ENCODE measurements around the gene MSLN. TPM values are rescaled to one million over a fixed set of nuclear protein-coding genes. Genes with fewer than 3 reads are reported as not detected.

Gene MSLN
- total RNA-seq, 2 experiments from 2014 or later: not detected

- Mint-ChIP-seq H3K36me3 (ENCODE audit: low read depth) (peaks cover 18% of the 10 kb centered on the region), H3K4me3 (no peak overlapping the region), H3K9me3 (no peaks in the 10 kb centered on the region), H3K4me1 (ENCODE audit: low read depth) (peaks cover 1% of the 10 kb centered on the region), H3K27me3 (peaks cover 3% of the 10 kb centered on the region), H3K27ac (no peak overlapping the region)
- DNase-seq: no peak
- CTCF ChIA-PET: interaction anchor here (1.4 kb wide), 1 partner anchor 89 kb away, joined by 5 read pairs; no protein-coding TSS in a partner anchor
- intact Hi-C loops (cut with micrococcal nuclease): no loop called here
- POLR2A ChIA-PET: interaction anchor here (1.0 to 1.6 kb wide), 2 partner anchors 18 to 76 kb away, joined by 3 to 4 read pairs; no protein-coding TSS in a partner anchor
- ATAC-seq: no peak
- no peak for TF ChIP-seq CTCF (IDR thresholded peaks at IDR 0.05)
Measured at GRCh38 chr16:800834-801511, 40.4 kb downstream of the MSLN start.

- Mint-ChIP-seq H3K27ac (no peak overlapping the region), H3K9me3 (no peaks in the 10 kb centered on the region), H3K27me3 (peaks cover 3% of the 10 kb centered on the region), H3K4me3 (no peak overlapping the region), H3K4me1 (ENCODE audit: low read depth) (peaks cover 3% of the 10 kb centered on the region), H3K36me3 (ENCODE audit: low read depth) (peaks cover 15% of the 10 kb centered on the region)
- ChIA-PET POLR2A (interaction anchor here (1.0 to 1.6 kb wide), 3 partner anchors 19 to 234 kb away, joined by 3 to 4 read pairs (median 4); no protein-coding TSS in a partner anchor), CTCF (interaction anchor here (1.4 kb wide), 1 partner anchor 90 kb away, joined by 5 read pairs; no protein-coding TSS in a partner anchor)
- TF ChIP-seq CTCF (IDR thresholded peaks at IDR 0.05): no peak
- no peak for ATAC-seq
- no peak for DNase-seq
- intact Hi-C loops (cut with micrococcal nuclease): no loop called here
Measured at GRCh38 chr16:801584-802363, 41.2 kb downstream of the MSLN start.

- ChIA-PET CTCF (interaction anchor here (1.4 kb wide), 1 partner anchor 90 kb away, joined by 5 read pairs; no protein-coding TSS in a partner anchor), POLR2A (interaction anchor here (0.7 to 2.1 kb wide), 4 partner anchors 16 to 235 kb away, joined by 4 to 5 read pairs (median 4); no protein-coding TSS in a partner anchor)
- DNase-seq (no peak), ATAC-seq (no peak)
- no peak overlapping the region for H3K27ac Mint-ChIP-seq
- H3K36me3 Mint-ChIP-seq (ENCODE audit: low read depth): peaks cover 11% of the 10 kb centered on the region
- intact Hi-C loops (cut with micrococcal nuclease): no loop called here
- peaks cover 3% of the 10 kb centered on the region for H3K4me1 Mint-ChIP-seq (ENCODE audit: low read depth)
- TF ChIP-seq CTCF (IDR thresholded peaks at IDR 0.05): no peak
- peaks cover 3% of the 10 kb centered on the region for H3K27me3 Mint-ChIP-seq
- no peak overlapping the region for H3K4me3 Mint-ChIP-seq
- no peaks in the 10 kb centered on the region for H3K9me3 Mint-ChIP-seq
Measured at GRCh38 chr16:802461-802860, 41.9 kb downstream of the MSLN start.

- ChIA-PET CTCF (interaction anchor here (1.4 kb wide), 1 partner anchor 82 kb away, joined by 4 read pairs; the partner anchor contains the start of gene ANTKMT), POLR2A (interaction anchor here (0.6 to 2.1 kb wide), 6 partner anchors 13 to 236 kb away, joined by 3 to 5 read pairs (median 4); no protein-coding TSS in a partner anchor)
- Mint-ChIP-seq H3K4me1 (ENCODE audit: low read depth) (peaks cover 7% of the 10 kb centered on the region), H3K36me3 (ENCODE audit: low read depth) (peaks cover 9% of the 10 kb centered on the region), H3K27me3 (peaks cover 3% of the 10 kb centered on the region), H3K9me3 (no peaks in the 10 kb centered on the region), H3K27ac (no peak overlapping the region), H3K4me3 (no peak overlapping the region)
- TF ChIP-seq CTCF (IDR thresholded peaks at IDR 0.05): no peak
- no peak for DNase-seq
- intact Hi-C loops (cut with micrococcal nuclease): no loop called here
- ATAC-seq: no peak
Measured at GRCh38 chr16:802914-803753, 42.6 kb downstream of the MSLN start.
